Spinal cord (tissue), 10 donors: ENCODE data around the gene ARHGEF11. TPM values are rescaled to one million over a fixed set of nuclear protein-coding genes. Genes with fewer than 3 reads are reported as not detected.

ENCODE experiments used
- DNase-seq, 6 donors: peaks; one replicate each; pipeline versions ENCODE4 v3.0.0 to v3.0.0-alpha.2; 2013 to 2015; ENCODE audit warnings: low spot score in 6 of 6, low read depth in 4 of 6
- H3K27ac ChIP-seq: one replicate; pipeline ENCODE4 v1.5.1; 2013; ENCODE audit warnings: low read depth, low read length, control low read depth
- H3K27me3 ChIP-seq: one replicate; pipeline ENCODE4 v1.6.1; 2013; ENCODE audit warnings: low read length; ENCODE audit not compliant: control insufficient read depth, insufficient read depth
- H3K36me3 ChIP-seq: one replicate; pipeline ENCODE4 v1.6.1; 2013; ENCODE audit warnings: low read length; ENCODE audit not compliant: control insufficient read depth, insufficient read depth
- H3K4me1 ChIP-seq: one replicate; pipeline ENCODE4 v1.6.1; 2013; ENCODE audit warnings: low read length; ENCODE audit not compliant: control insufficient read depth, insufficient read depth
- H3K4me3 ChIP-seq: one replicate; pipeline ENCODE4 v1.5.1; 2013; ENCODE audit warnings: low read depth, low read length, control low read depth
- H3K9me3 ChIP-seq: one replicate; pipeline ENCODE4 v1.6.1; 2013; ENCODE audit warnings: low read length; ENCODE audit not compliant: control insufficient read depth, insufficient read depth
- WGBS: methylation state at CpG from one replicate; pipeline ENCODE4 v1.1.5; 2013; ENCODE audit warnings: missing lambda C conversion rate; ENCODE audit not compliant: insufficient coverage; 5-methylcytosine and 5-hydroxymethylcytosine counted together
- polyA plus RNA-seq, 2 donors: library from polyadenylated mRNA; unstranded; fragments of 120-200 nt; gene quantifications; one replicate each; pipeline ENCODE4 v1.2.1, GENCODE V29; 2013; ENCODE audit not compliant: insufficient read length in 2 of 2
- total RNA-seq, 2 donors: library from RNA; depleted of rRNA in 1 of 2; stranded (reverse); fragments of 120-200 nt in 1 of 2; fragments of >200 nt in 1 of 2; gene quantifications; one replicate each; pipeline versions ENCODE4 v1.2.3 to v1.2.4, GENCODE V29; 2013 to 2014
- donor health status: healthy.

Gene ARHGEF11
- total and polyA plus RNA-seq, 4 donors: 38.6 to 60.1 (median 47.8) TPM

GRCh38 chr1:156912310-156912709, 133.2 kb downstream of the ARHGEF11 start:
- H3K27me3 ChIP-seq: peaks cover 42% of the 10 kb centered on the region

GRCh38 chr1:156911577-156912298, 133.8 kb downstream of the ARHGEF11 start:
- peaks cover 3% of the 10 kb centered on the region for H3K36me3 ChIP-seq
- WGBS: 69% methylated on average over 2 of the region's 6 CpGs
- H3K27me3 ChIP-seq: peaks cover 48% of the 10 kb centered on the region
- DNase-seq: no peak
- H3K4me3 ChIP-seq: no peak overlapping the region
- peaks cover 23% of the 10 kb centered on the region for H3K4me1 ChIP-seq
- no peaks in the 10 kb centered on the region for H3K9me3 ChIP-seq
- H3K27ac ChIP-seq: no peak overlapping the region

More at GRCh38 chr1:156912310-156912709, 133.2 kb downstream of the ARHGEF11 start:
- peaks cover 3% of the 10 kb centered on the region for H3K36me3 ChIP-seq
- peaks cover 23% of the 10 kb centered on the region for H3K4me1 ChIP-seq
- H3K27ac ChIP-seq: no peak overlapping the region
- WGBS: 79% methylated on average over 2 of the region's 2 CpGs
- H3K4me3 ChIP-seq: no peak overlapping the region
- DNase-seq: no peak
- peaks cover 1% of the 10 kb centered on the region for H3K9me3 ChIP-seq

- peaks cover 57% of the 10 kb centered on the region for H3K27me3 ChIP-seq
- peaks cover 23% of the 10 kb centered on the region for H3K4me1 ChIP-seq
- H3K4me3 ChIP-seq: no peak overlapping the region
- H3K36me3 ChIP-seq: peaks cover 3% of the 10 kb centered on the region
- H3K9me3 ChIP-seq: no peaks in the 10 kb centered on the region
- WGBS: 11% methylated on average over 8 of the region's 18 CpGs
- H3K27ac ChIP-seq: no peak overlapping the region
- peak in 1 of 6 donors; percentile 30 for DNase-seq
These were observed 135.2 kb downstream of the ARHGEF11 start for GRCh38 chr1:156910309-156910782.

GRCh38 chr1:156909671-156910070, 135.9 kb downstream of the ARHGEF11 start:
- no peak overlapping the region for H3K4me3 ChIP-seq
- H3K27me3 ChIP-seq: peaks cover 62% of the 10 kb centered on the region
- H3K4me1 ChIP-seq: peaks cover 23% of the 10 kb centered on the region
- WGBS: 68% methylated on average over 5 of the region's 5 CpGs
- H3K9me3 ChIP-seq: no peaks in the 10 kb centered on the region
- no peak for DNase-seq
- H3K36me3 ChIP-seq: peaks cover 3% of the 10 kb centered on the region
- no peak overlapping the region for H3K27ac ChIP-seq

GRCh38 chr1:156908955-156909354, 136.6 kb downstream of the ARHGEF11 start:
- Histone ChIP-seq H3K4me3 (no peak overlapping the region), H3K4me1 (peaks cover 26% of the 10 kb centered on the region), H3K9me3 (no peaks in the 10 kb centered on the region), H3K36me3 (peaks cover 3% of the 10 kb centered on the region), H3K27ac (no peak overlapping the region), H3K27me3 (peaks cover 66% of the 10 kb centered on the region)
- DNase-seq: no peak
- WGBS: 50% methylated on average over 9 of the region's 10 CpGs

GRCh38 chr1:156908541-156908940, 137.0 kb downstream of the ARHGEF11 start:
- peaks cover 65% of the 10 kb centered on the region for H3K27me3 ChIP-seq
- peaks cover 26% of the 10 kb centered on the region for H3K4me1 ChIP-seq
- no peak overlapping the region for H3K4me3 ChIP-seq

GRCh38 chr1:156906206-156906906, 139.2 kb downstream of the ARHGEF11 start:
- no peaks in the 10 kb centered on the region for H3K9me3 ChIP-seq
- WGBS: 83% methylated on average over 13 of the region's 16 CpGs
- no peak overlapping the region for H3K27ac ChIP-seq
- DNase-seq: no peak
- H3K4me3 ChIP-seq: no peak overlapping the region
- peaks cover 3% of the 10 kb centered on the region for H3K36me3 ChIP-seq
- peaks cover 30% of the 10 kb centered on the region for H3K4me1 ChIP-seq
- peaks cover 68% of the 10 kb centered on the region for H3K27me3 ChIP-seq

More at GRCh38 chr1:156908541-156908940, 137.0 kb downstream of the ARHGEF11 start:
- DNase-seq: no peak
- Histone ChIP-seq H3K9me3 (no peaks in the 10 kb centered on the region), H3K27ac (no peak overlapping the region), H3K36me3 (peaks cover 3% of the 10 kb centered on the region)
- 39% methylated on average over 24 of the region's 29 CpGs for WGBS

- no peak for DNase-seq
- Histone ChIP-seq H3K27ac (no peak overlapping the region), H3K27me3 (peaks cover 68% of the 10 kb centered on the region), H3K9me3 (no peaks in the 10 kb centered on the region), H3K36me3 (peaks cover 3% of the 10 kb centered on the region), H3K4me1 (peaks cover 36% of the 10 kb centered on the region), H3K4me3 (no peak overlapping the region)
- 59% methylated on average over 4 of the region's 4 CpGs for WGBS
These were observed 139.9 kb downstream of the ARHGEF11 start for GRCh38 chr1:156905651-156906050.

- H3K9me3 ChIP-seq: no peaks in the 10 kb centered on the region
- 79% methylated on average over 15 of the region's 16 CpGs for WGBS
- H3K27me3 ChIP-seq: peaks cover 63% of the 10 kb centered on the region
These were observed 140.4 kb downstream of the ARHGEF11 start for GRCh38 chr1:156905176-156905575.

More at GRCh38 chr1:156905176-156905575, 140.4 kb downstream of the ARHGEF11 start:
- DNase-seq: no peak
- Histone ChIP-seq H3K4me3 (no peak overlapping the region), H3K4me1 (peaks cover 33% of the 10 kb centered on the region), H3K36me3 (peaks cover 3% of the 10 kb centered on the region), H3K27ac (no peak overlapping the region)
